Breast epithelium (tissue), 4 donors: ENCODE results near the gene TMEM186. TPM values are rescaled to one million over a fixed set of nuclear protein-coding genes. Genes with fewer than 3 reads are reported as not detected.

Experiments used
- DNase-seq, 2 donors: peaks; one replicate each; pipeline ENCODE4 v3.0.0-alpha.2; 2019; ENCODE audit warnings: low spot score in 2 of 2
- H3K27ac ChIP-seq, 2 donors: fragments of 200-600 bp; sonication (generic) in 1 of 2; one replicate each; pipeline ENCODE4 v1.5.1; 2016 to 2019; ENCODE audit warnings: mild to moderate bottlenecking in 1 of 2
- H3K27me3 ChIP-seq, 2 donors: fragments of 200-600 bp; sonication (generic) in 1 of 2; one replicate each; pipeline versions ENCODE4 v1.5.1 to v1.6.0; 2017 to 2019; ENCODE audit warnings: control low read depth in 1 of 2, mild to moderate bottlenecking in 1 of 2
- H3K36me3 ChIP-seq: fragments of 200-600 bp; one replicate; pipeline ENCODE4 v1.5.1; 2019
- H3K4me1 ChIP-seq, 2 donors: fragments of 200-600 bp; sonication (generic); one replicate each; pipeline ENCODE4 v1.5.1; 2016 to 2019; ENCODE audit warnings: control low read depth in 1 of 2
- H3K4me3 ChIP-seq, 3 donors: fragments of 200-600 bp; sonication (generic); 1 replicate in 2 of 3; 2 replicates in 1 of 3; pipeline ENCODE4 v1.5.1; 2016 to 2019; ENCODE audit warnings: mild to moderate bottlenecking in 3 of 3, moderate library complexity in 2 of 3
- H3K9me3 ChIP-seq, 2 donors: fragments of 200-600 bp; sonication (generic) in 1 of 2; one replicate each; pipeline ENCODE4 v1.5.1; 2016 to 2019; ENCODE audit warnings: control low read depth in 1 of 2
- CTCF ChIP-seq, 3 donors: fragments of 450-650 bp; IDR thresholded peaks; one replicate each; pipeline ENCODE4 v1.5.1; 2016 to 2017; ENCODE audit warnings: antibody characterized with exemption in 3 of 3, mild to moderate bottlenecking in 3 of 3, moderate library complexity in 3 of 3
- POLR2A ChIP-seq: fragments of 450-650 bp; IDR thresholded peaks from one replicate; pipeline ENCODE4 v1.6.1; 2016; ENCODE audit warnings: antibody characterized with exemption, mild to moderate bottlenecking, moderate library complexity
- POLR2AphosphoS5 ChIP-seq, 3 donors: sonication (generic); formaldehyde crosslinking; IDR thresholded peaks; one replicate each; pipeline ENCODE4 v1.6.1; 2017; ENCODE audit warnings: antibody characterized with exemption in 3 of 3
- intact Hi-C: fragments of 100-400 bp; cut with DNase I; formaldehyde crosslinking; loops from one replicate; pipeline ENCODE4 v1.15.1; 2023; ENCODE audit warnings: low total_unique reads
- total RNA-seq, 3 donors: library from RNA; depleted of rRNA; stranded (reverse); fragments of >200 nt; gene quantifications; one replicate each; pipeline ENCODE4 v1.1.0, GENCODE V29; 2016

The TMEM186 gene
- total RNA-seq, 3 donors from 2014 or later, result 7.2 to 9.4 (median 7.5) TPM

GRCh38 chr16:8822403-8822802 is 25.0 kb upstream of the TMEM186 start:
- H3K27me3 ChIP-seq, result no peaks in the 10 kb centered on the region
- no peak for DNase-seq
- no peak overlapping the region for H3K4me3 ChIP-seq
- H3K9me3 ChIP-seq, result no peaks in the 10 kb centered on the region
- H3K27ac ChIP-seq, result no peak overlapping the region
- intact Hi-C loops, result no loop called here
- H3K4me1 ChIP-seq, result no peaks in the 10 kb centered on the region
- no peaks in the 10 kb centered on the region for H3K36me3 ChIP-seq
- TF ChIP-seq POLR2A, result no peak
- no peak for TF ChIP-seq CTCF (IDR thresholded peaks at IDR 0.05)
- no peak for TF ChIP-seq POLR2AphosphoS5 (IDR thresholded peaks at IDR 0.05)

GRCh38 chr16:8819411-8820034 is 22.1 kb upstream of the TMEM186 start:
- Histone ChIP-seq H3K36me3 (no peaks in the 10 kb centered on the region), H3K4me1 (no peaks in the 10 kb centered on the region), H3K4me3 (no peak overlapping the region), H3K27ac (no peak overlapping the region), H3K27me3 (no peaks in the 10 kb centered on the region), H3K9me3 (no peaks in the 10 kb centered on the region)
- DNase-seq, result no peak
- intact Hi-C loops, result no loop called here
- TF ChIP-seq POLR2AphosphoS5 (IDR thresholded peaks at IDR 0.05) (no peak), CTCF (IDR thresholded peaks at IDR 0.05) (no peak), POLR2A (no peak)

- TF ChIP-seq POLR2A, result no peak
- TF ChIP-seq CTCF (IDR thresholded peaks at IDR 0.05), result no peak
- no peak for TF ChIP-seq POLR2AphosphoS5 (IDR thresholded peaks at IDR 0.05)
- no peak for DNase-seq
- Histone ChIP-seq H3K36me3 (no peaks in the 10 kb centered on the region), H3K27ac (no peak overlapping the region), H3K27me3 (no peaks in the 10 kb centered on the region), H3K4me1 (no peaks in the 10 kb centered on the region), H3K4me3 (no peak overlapping the region), H3K9me3 (no peaks in the 10 kb centered on the region)
- intact Hi-C loops, result no loop called here
Observed at GRCh38 chr16:8818504-8819270, 21.2 kb upstream of the TMEM186 start.

- no peak overlapping the region for H3K4me3 ChIP-seq
- H3K4me1 ChIP-seq, result no peaks in the 10 kb centered on the region
- no peak overlapping the region for H3K27ac ChIP-seq
- H3K36me3 ChIP-seq, result peaks cover 10% of the 10 kb centered on the region
- no peaks in the 10 kb centered on the region for H3K27me3 ChIP-seq
- no peak for TF ChIP-seq CTCF (IDR thresholded peaks at IDR 0.05)
- no peak for TF ChIP-seq POLR2AphosphoS5 (IDR thresholded peaks at IDR 0.05)
- TF ChIP-seq POLR2A, result no peak
- intact Hi-C loops, result no loop called here
- no peaks in the 10 kb centered on the region for H3K9me3 ChIP-seq
- no peak for DNase-seq
Observed at GRCh38 chr16:8816967-8817655, 19.7 kb upstream of the TMEM186 start.
